Left hindlimb (tissue), 1 donor: ENCODE data around the gene CEMIP.

Source experiments
- DNase-seq: peaks from one replicate; pipeline ENCODE4 v3.0.0-alpha.2; 2018

Gene CEMIP

DNA sequence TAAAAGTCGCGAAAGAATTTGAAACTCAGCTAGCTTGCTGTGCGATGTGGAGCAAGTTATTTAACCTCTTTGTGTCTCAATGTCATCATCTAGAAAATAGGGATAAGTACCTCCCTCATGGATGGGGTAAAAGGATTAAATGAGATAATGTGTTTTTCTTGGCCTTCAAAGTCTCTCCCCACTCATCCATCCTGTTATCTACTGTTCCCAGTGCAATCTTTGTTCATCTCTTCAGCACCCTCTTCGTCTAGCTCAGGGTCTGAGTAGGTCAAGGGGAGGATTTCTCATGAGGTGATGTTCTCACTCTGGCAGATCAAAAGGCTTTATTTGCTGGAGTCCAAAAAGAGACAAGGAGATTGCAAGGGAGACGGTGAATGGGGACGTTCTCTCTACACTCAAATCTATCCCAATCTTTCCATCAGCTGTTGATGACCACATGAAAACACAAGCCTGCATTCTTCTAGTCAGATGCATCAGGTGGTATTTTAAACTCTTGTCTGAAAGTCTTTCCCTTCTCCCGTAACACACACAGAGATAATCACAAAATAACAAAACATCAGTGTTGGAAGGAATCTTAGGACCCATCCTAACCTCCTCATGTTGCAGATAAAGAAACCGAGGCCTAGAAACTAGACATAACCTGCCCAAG, 209.1 kb downstream of the CEMIP start:
- no peak for DNase-seq

DNA sequence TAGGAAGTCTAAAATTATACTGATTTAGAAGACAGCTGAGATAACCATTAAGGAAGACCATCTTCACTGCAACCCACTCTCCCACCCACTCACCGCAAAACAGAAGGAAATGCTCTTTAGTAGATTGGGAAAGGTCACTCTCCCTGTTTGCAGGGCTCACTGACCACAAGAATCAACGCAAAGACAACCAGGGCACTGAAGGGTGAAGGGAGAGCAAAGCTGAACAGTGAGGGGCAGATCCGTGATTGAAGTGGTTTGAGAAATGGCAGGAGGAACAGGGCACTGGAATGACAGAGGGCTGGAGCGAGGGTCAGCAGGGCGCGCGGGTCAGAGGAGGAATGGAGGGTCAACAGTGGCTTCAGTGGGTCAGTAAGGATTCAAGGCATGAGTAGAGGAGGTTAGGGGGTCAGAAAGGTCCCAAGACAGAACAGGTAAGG, 209.9 kb downstream of the CEMIP start:
- no peak for DNase-seq

- DNase-seq: peak; percentile 98
Measured at GRCh38 chr15:80989518-80990478, 210.6 kb downstream of the CEMIP start, which contains the start of gene MESD. MESD (minus strand) TSS chr15:80989819; CDS start chr15:80989791, 28 bp downstream.

DNA sequence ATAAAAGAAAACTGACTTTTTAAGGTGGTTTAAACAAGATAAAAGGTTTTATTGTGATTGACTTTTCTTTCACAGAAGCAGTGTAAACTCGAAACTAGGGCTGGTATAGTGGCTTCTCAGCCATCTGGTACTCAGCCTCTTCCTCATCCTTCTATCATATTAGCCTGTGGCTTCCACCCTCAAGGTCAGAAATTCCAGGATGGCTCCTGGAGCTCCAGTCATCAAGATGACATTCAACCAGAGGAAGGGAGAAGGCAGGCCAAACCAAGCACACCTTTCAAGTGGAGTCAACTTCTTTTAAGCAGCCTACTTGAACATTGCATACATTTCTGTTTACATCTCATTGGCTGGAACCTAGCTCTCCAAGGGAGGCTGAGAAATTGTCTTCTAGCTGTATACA, 211.8 kb downstream of the CEMIP start:
- DNase-seq: no peak

GRCh38 chr15:80991421-80991820, 212.3 kb downstream of the CEMIP start:
- no peak for DNase-seq

- DNase-seq: no peak
Measured at GRCh38 chr15:80992006-80992405, 212.8 kb downstream of the CEMIP start.

DNA sequence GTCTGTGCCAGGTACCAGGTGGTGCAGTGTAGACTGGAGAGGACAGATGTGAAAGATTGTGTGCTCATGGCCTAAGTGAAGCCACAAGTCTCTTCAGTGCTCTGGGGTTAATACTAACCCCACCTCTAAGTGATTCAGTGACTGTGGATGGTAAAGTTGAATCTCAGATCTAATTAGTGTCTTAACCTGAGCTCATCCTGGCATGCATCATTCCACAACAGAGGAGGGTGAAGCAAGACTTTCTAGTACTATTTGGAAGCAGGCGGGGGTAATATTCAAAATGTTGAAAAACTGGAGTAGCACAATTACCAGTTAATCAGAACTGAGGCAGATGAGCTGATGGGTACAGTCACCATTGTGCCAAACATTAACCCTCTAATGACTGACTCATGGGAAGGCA, 213.3 kb downstream of the CEMIP start:
- DNase-seq: no peak

GRCh38 chr15:80996247-80996646, 217.1 kb downstream of the CEMIP start:
- no peak for DNase-seq

- DNase-seq: no peak
Measured at GRCh38 chr15:80997692-80998091, 218.5 kb downstream of the CEMIP start.

DNA sequence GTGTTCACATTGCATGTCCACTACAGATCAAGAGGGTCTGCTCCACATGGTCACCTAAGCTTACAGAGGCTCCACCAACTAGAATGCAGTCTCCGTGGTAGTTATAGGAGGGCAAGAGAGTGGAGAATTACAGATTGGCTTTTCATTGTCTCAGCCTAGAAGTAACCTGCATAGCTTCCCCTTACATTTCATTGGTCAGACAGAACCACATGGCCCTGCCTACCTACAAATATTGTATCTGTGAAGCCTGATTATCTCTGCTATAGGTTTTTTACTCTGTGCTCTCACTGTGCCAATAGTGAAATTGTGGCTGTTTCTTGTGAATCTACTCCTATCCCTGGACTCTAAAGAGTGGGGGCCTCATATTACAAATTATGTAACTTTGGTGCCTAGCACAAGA, 219.1 kb downstream of the CEMIP start:
- DNase-seq: no peak

DNA sequence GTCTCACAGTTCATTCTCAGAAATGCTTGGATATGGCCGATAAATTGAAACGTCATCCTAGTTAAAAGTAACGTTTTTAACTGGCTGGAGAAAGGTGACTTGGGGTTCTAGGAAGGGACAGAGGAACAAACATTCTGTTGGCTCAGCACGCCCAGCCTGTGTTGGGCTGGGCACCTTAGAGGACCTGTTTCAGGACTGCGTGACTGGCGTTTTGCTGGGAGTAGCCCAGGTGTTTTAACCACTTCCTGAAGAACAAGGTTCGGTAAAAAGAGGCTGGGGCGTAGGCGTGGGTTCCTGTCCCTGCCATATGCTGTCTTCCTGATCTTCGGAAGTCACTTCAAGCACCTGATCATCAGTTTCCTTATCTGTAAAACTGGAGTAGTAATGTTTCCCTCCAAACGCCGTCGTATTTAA, 220.5 kb downstream of the CEMIP start:
- no peak for DNase-seq

- DNase-seq: no peak
Measured at GRCh38 chr15:81000144-81000623, 221.0 kb downstream of the CEMIP start.

DNA sequence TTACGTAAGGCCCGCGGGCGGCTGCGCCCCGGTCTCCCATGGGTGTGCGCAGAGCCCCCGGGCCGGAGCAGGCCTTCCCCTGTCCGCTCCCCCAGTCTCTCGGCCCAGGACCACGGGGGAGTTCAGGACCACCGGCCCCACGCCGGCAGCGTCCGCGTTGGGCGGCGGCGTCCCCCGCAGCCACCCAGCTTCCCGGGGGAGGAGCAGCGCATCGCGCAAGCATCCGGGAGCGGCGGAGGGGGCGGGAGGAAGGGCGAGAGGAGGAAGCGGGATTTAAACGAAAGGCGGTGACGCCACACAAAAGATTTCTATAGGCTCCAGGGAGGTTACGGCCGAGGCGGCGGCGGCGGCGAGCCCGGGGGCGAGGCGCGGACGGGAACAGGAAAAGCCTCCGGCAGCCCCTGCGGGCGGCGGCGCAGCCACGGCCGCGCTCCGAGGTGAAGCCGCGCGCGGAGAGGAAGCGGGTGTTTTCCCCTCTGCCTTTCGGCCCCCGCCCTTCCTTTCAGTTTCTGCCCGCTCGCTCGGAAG, 221.5 kb downstream of the CEMIP start, which contains the start of gene TLNRD1:
TLNRD1 (plus strand) TSS at position 300 of the 528 bp plus-strand sequence. CDS start 1,349 bp downstream, outside the sequence.
- DNase-seq: peak; percentile 94
